HCT116 (cell line): ENCODE measurements around the gene PKMYT1. TPM values are rescaled to one million over a fixed set of nuclear protein-coding genes. Genes with fewer than 3 reads are reported as not detected.

Experiments
- ATAC-seq: fragments of 200-7000 bp; cut with Tn5 transposase; 2 replicates; pipeline ENCODE4 v1.9.1; 2020; ENCODE audit warnings: mild to moderate bottlenecking, moderate library complexity
- BruUV-seq: library from RNA; stranded (reverse); fragments of 400-500 nt; replicated peaks from 2 replicates; lab custom pipeline; 2021; lab: Mats Ljungman, UMichigan
- CTCF ChIA-PET: fragments of 300-600 bp; sonication (Branson Sonifier 250); formaldehyde crosslinking; loops from one replicate; lab custom pipeline; 2021; ENCODE audit warnings: antibody characterized with exemption; lab: Charles Lee
- POLR2A ChIA-PET: fragments of 300-600, 350-600 bp; sonication (Branson Sonifier 250); formaldehyde crosslinking; loops from one replicate; lab custom pipeline; 2021; ENCODE audit warnings: antibody characterized with exemption; lab: Charles Lee
- RAD21 ChIA-PET, 2 experiments: fragments of 300-600 bp; sonication (Branson Sonifier 250); formaldehyde crosslinking; loops; one replicate each; lab custom pipeline; 2023; ENCODE audit warnings: low total read pairs in 2 of 2; ENCODE audit not compliant: uncharacterized antibody in 2 of 2, unreplicated experiment in 2 of 2, low non-redundant PET in 1 of 2; lab: Charles Lee
- DNase-seq: peaks from one replicate; pipeline ENCODE4 v3.0.0-alpha.2; 2010; ENCODE audit warnings: low read depth, low spot score
- H2AFZ ChIP-seq: fragments of 200-600 bp; shearing (Covaris generic), sonication (generic); 2 replicates; pipeline ENCODE4 v1.6.1; 2017; ENCODE audit warnings: low read depth, mixed run types, mixed read lengths, antibody characterized with exemption, low read length; ENCODE audit not compliant: poor library complexity, severe bottlenecking
- H3K27ac ChIP-seq: 2 replicates; pipeline ENCODE4 v1.5.1; 2012; ENCODE audit warnings: low read depth, low read length
- H3K27me3 ChIP-seq: fragments of 200-600 bp; sonication (generic); 2 replicates; pipeline ENCODE4 v1.6.1; 2016; ENCODE audit warnings: mixed run types, low read length, mixed read lengths; ENCODE audit not compliant: insufficient read depth
- H3K36me3 ChIP-seq, 2 experiments: fragments of 200-500 bp in 1 of 2; fragments of 200-600 bp in 1 of 2; sonication (Bioruptor generic) in 1 of 2; sonication (generic) in 1 of 2; 2 replicates each; pipeline versions ENCODE4 v1.5.1 to v1.6.1; 2014 to 2016; ENCODE audit warnings: low read length in 2 of 2, inconsistent platforms in 1 of 2, mixed read lengths in 1 of 2, mixed run types in 1 of 2; ENCODE audit not compliant: insufficient read depth in 2 of 2, control insufficient read depth in 1 of 2
- H3K4me1 ChIP-seq, 2 experiments: fragments of 200-600 bp in 1 of 2; sonication (generic) in 1 of 2; 2 replicates each; pipeline versions ENCODE4 v1.5.1 to v1.6.1; 2012 to 2017; ENCODE audit warnings: low read length in 2 of 2, inconsistent platforms in 1 of 2, mild to moderate bottlenecking in 1 of 2, mixed read lengths in 1 of 2, mixed run types in 1 of 2, moderate library complexity in 1 of 2; ENCODE audit not compliant: insufficient read depth in 2 of 2, control insufficient read depth in 1 of 2
- H3K4me2 ChIP-seq: fragments of 200-600 bp; sonication (generic); 2 replicates; pipeline ENCODE4 v1.6.1; 2017; ENCODE audit warnings: mixed run types, low read length, mixed read lengths
- H3K4me3 ChIP-seq, 2 experiments: fragments of 200-600 bp in 1 of 2; sonication (generic) in 1 of 2; replicated peaks in 1 of 2; 2 replicates each; pipeline ENCODE4 v1.5.1; 2011 to 2016; ENCODE audit warnings: low read length in 2 of 2, control low read depth in 1 of 2, low read depth in 1 of 2, mild to moderate bottlenecking in 1 of 2, mixed read lengths in 1 of 2, mixed run types in 1 of 2
- H3K79me2 ChIP-seq: fragments of 200-600 bp; sonication (generic); 2 replicates; pipeline ENCODE4 v1.6.1; 2017; ENCODE audit warnings: mild to moderate bottlenecking, mixed run types, low read length, moderate library complexity, mixed read lengths; ENCODE audit not compliant: insufficient read depth
- H3K9ac ChIP-seq: fragments of 200-600 bp; sonication (generic); 2 replicates; pipeline ENCODE4 v1.6.1; 2016; ENCODE audit warnings: low read length, mixed read lengths
- H3K9me2 ChIP-seq: fragments of 200-600 bp; sonication (generic), shearing (Covaris generic); 2 replicates; pipeline ENCODE4 v1.6.1; 2017; ENCODE audit warnings: mixed run types, mild to moderate bottlenecking, moderate library complexity; ENCODE audit not compliant: insufficient read depth
- H3K9me3 ChIP-seq, 2 experiments: fragments of 200-500 bp in 1 of 2; fragments of 200-600 bp in 1 of 2; sonication (Bioruptor generic) in 1 of 2; sonication (generic) in 1 of 2; 2 replicates each; pipeline ENCODE4 v1.6.1; 2014 to 2017; ENCODE audit warnings: low read length in 2 of 2, mixed read lengths in 2 of 2, inconsistent platforms in 1 of 2, low read depth in 1 of 2, mild to moderate bottlenecking in 1 of 2, mixed run types in 1 of 2, moderate library complexity in 1 of 2; ENCODE audit not compliant: control insufficient read depth in 1 of 2, insufficient read depth in 1 of 2
- H4K20me1 ChIP-seq: fragments of 200-600 bp; sonication (generic), shearing (Covaris generic); 2 replicates; pipeline ENCODE4 v1.6.1; 2017; ENCODE audit warnings: mixed run types, mild to moderate bottlenecking, moderate library complexity; ENCODE audit not compliant: insufficient read depth
- CEBPB ChIP-seq: IDR thresholded peaks from 2 replicates; pipeline ENCODE4 v1.6.1; 2012; ENCODE audit warnings: low read depth
- CTCF ChIP-seq, 3 experiments: fragments of 200-600 bp in 1 of 3; sonication (generic) in 1 of 3; IDR thresholded peaks in 2 of 3; conservative IDR thresholded peaks in 1 of 3; 2 replicates each; pipeline ENCODE4 v1.5.1; 2012 to 2017; ENCODE audit warnings: low read depth in 2 of 3, low read length in 2 of 3, antibody characterized with exemption in 1 of 3, borderline replicate concordance in 1 of 3, control low read depth in 1 of 3, mild to moderate bottlenecking in 1 of 3, mixed read lengths in 1 of 3, mixed run types in 1 of 3, moderate library complexity in 1 of 3; ENCODE audit not compliant: insufficient read depth in 1 of 3
- EGR1 ChIP-seq: IDR thresholded peaks from 2 replicates; pipeline ENCODE4 v1.6.1; 2012; ENCODE audit warnings: low read depth
- EZH2 ChIP-seq: fragments of 200-600 bp; sonication (generic); IDR thresholded peaks from 2 replicates; pipeline ENCODE4 v1.6.1; 2017; ENCODE audit warnings: antibody characterized with exemption, mixed run types
- EZH2phosphoT487 ChIP-seq: fragments of 200-600 bp; IDR thresholded peaks from 2 replicates; pipeline ENCODE4 v1.6.1; 2018; ENCODE audit warnings: antibody characterized with exemption, borderline replicate concordance
- FOSL1 ChIP-seq: IDR thresholded peaks from 2 replicates; pipeline ENCODE4 v1.6.1; 2012; ENCODE audit warnings: low read depth
- JUND ChIP-seq: IDR thresholded peaks from 2 replicates; pipeline ENCODE4 v1.6.1; 2012
- MAX ChIP-seq: IDR thresholded peaks from 2 replicates; pipeline ENCODE4 v1.6.1; 2012
- POLR2A ChIP-seq: IDR thresholded peaks from 2 replicates; pipeline ENCODE4 v1.7.0; 2011; ENCODE audit warnings: borderline replicate concordance; ENCODE audit not compliant: insufficient read depth, insufficient read length; ENCODE audit errors: extremely low read depth
- POLR2AphosphoS5 ChIP-seq: IDR thresholded peaks from 2 replicates; pipeline ENCODE4 v1.6.1; 2011; ENCODE audit warnings: mild to moderate bottlenecking, low read depth, low read length, moderate library complexity
- RAD21 ChIP-seq: IDR thresholded peaks from 2 replicates; pipeline ENCODE4 v1.6.1; 2012; ENCODE audit warnings: low read depth, mild to moderate bottlenecking
- REST ChIP-seq: IDR thresholded peaks from 2 replicates; pipeline ENCODE4 v1.6.1; 2012; ENCODE audit warnings: low read depth
- SIN3A ChIP-seq: IDR thresholded peaks from 2 replicates; pipeline ENCODE4 v1.6.1; 2012; ENCODE audit warnings: low read depth
- SP1 ChIP-seq: IDR thresholded peaks from 2 replicates; pipeline ENCODE4 v1.6.1; 2012; ENCODE audit warnings: low read depth
- SRF ChIP-seq: IDR thresholded peaks from 2 replicates; pipeline ENCODE4 v1.6.1; 2012; ENCODE audit warnings: low read depth
- ZFX ChIP-seq: fragments of 450-650 bp; IDR thresholded peaks from 2 replicates; pipeline ENCODE4 v1.6.1; 2017
- ZNF274 ChIP-seq: fragments of 200-500 bp; sonication (Bioruptor generic); IDR thresholded peaks from 2 replicates; pipeline ENCODE4 v1.6.1; 2014; ENCODE audit warnings: mild to moderate bottlenecking, low read depth, low read length, inconsistent platforms
- intact Hi-C: fragments of 100-400 bp; cut with micrococcal nuclease; formaldehyde crosslinking; loops from 2 replicates; pipeline ENCODE4 v1.10.0; 2022
- total RNA-seq: library from RNA; stranded (reverse); gene quantifications from one replicate; pipeline ENCODE4 v1.2.1, GENCODE V29; 2021; ENCODE audit not compliant: unreplicated experiment

The PKMYT1 gene
- total RNA-seq, 1 experiment from 2014 or later = 104 TPM

GRCh38 chr16:2968368-2968737 lies 11.9 kb downstream of the PKMYT1 start:
- ChIA-PET RAD21 (no interaction called here), CTCF (no interaction called here), POLR2A (interaction anchor here (1.1 to 2.4 kb wide), 2 partner anchors 14 to 53 kb away, joined by 3 to 12 read pairs; partner anchors contain the start of gene TNFRSF12A)
- H3K27ac ChIP-seq = peak overlapping the region; percentile 95
- H3K9ac ChIP-seq = peak overlapping the region; percentile 91
- peak; percentile 63 for DNase-seq
- no peaks in the 10 kb centered on the region for H3K27me3 ChIP-seq
- no TSS peak for BruUV-seq
- H3K4me3 ChIP-seq = peak overlapping the region; percentile 53 to 66
- H3K9me2 ChIP-seq = no peaks in the 10 kb centered on the region
- H3K79me2 ChIP-seq = peaks cover 27% of the 10 kb centered on the region
- no peaks in the 10 kb centered on the region for H3K9me3 ChIP-seq
- peaks cover 19 to 60% of the 10 kb centered on the region in 2 experiments for H3K4me1 ChIP-seq
- intact Hi-C loops = no loop called here
- TF ChIP-seq SP1 (no peak), POLR2AphosphoS5 (no peak), SIN3A (no peak), EGR1 (no peak), CEBPB (no peak), REST (no peak), ZFX (no peak), JUND (no peak), SRF (no peak), POLR2A (no peak), EZH2phosphoT487 (no peak), EZH2 (no peak), ZNF274 (no peak), CTCF (IDR thresholded peaks at IDR 0.05 in 2 of 3, conservative IDR thresholded peaks at IDR 0.05 in 1 of 3; ENCODE audit: borderline replicate concordance in 1 of 3, insufficient read depth in 1 of 3, low read depth in 2 of 3, low read length in 2 of 3) (no peak), MAX (no peak), RAD21 (no peak), FOSL1 (no peak)
- TF ChIP-seq, all 23 proteins: peak for 0
- no peak overlapping the region for H2AFZ ChIP-seq
- peaks cover 0 to 4% of the 10 kb centered on the region in 2 experiments; a peak in 1 of 4 replicates for H3K36me3 ChIP-seq
- no peak for ATAC-seq
- peak overlapping the region; percentile 89 for H3K4me2 ChIP-seq
- peaks cover 6% of the 10 kb centered on the region; the same call in 1 of the 2 replicates for H4K20me1 ChIP-seq
